Non-pigmented ciliary epithelial cell (primary cell): ENCODE data around the gene CTNNA2.
A peak's percentile ranks its signal among the peaks of the same experiment; 100 is the strongest.

Experiments
- DNase-seq: peaks from one replicate; pipeline ENCODE4 v3.0.0-alpha.2; 2010; ENCODE audit warnings: low read depth

The CTNNA2 gene

GRCh38 chr2:79512442-79513401 is at the start of gene CTNNA2:
TSS of gene CTNNA2 (plus strand) at chr2:79513051.
- no peak for DNase-seq

GRCh38 chr2:79487399-79487798 is 25.5 kb upstream of the CTNNA2 start:
- DNase-seq, result no peak

GRCh38 chr2:79511320-79511951 is 1.4 kb upstream of the CTNNA2 start:
- peak; percentile 11 for DNase-seq

GRCh38 chr2:79513711-79514110 is 860 bp downstream of the CTNNA2 start:
- no peak for DNase-seq

GRCh38 chr2:79529636-79530035 is 16.8 kb downstream of the CTNNA2 start:
- no peak for DNase-seq

GRCh38 chr2:79530443-79530842 is 17.6 kb downstream of the CTNNA2 start:
- no peak for DNase-seq

- no peak for DNase-seq
Observed at GRCh38 chr2:79547568-79547967, 34.7 kb downstream of the CTNNA2 start.

GRCh38 chr2:79552653-79553052 is 39.8 kb downstream of the CTNNA2 start:
- no peak for DNase-seq

GRCh38 chr2:79554899-79555298 is 42.0 kb downstream of the CTNNA2 start:
- no peak for DNase-seq

- DNase-seq, result no peak
Observed at GRCh38 chr2:79564065-79564464, 51.2 kb downstream of the CTNNA2 start.

GRCh38 chr2:79569048-79569447 is 56.2 kb downstream of the CTNNA2 start:
- DNase-seq, result no peak

- no peak for DNase-seq
Observed at GRCh38 chr2:79573895-79574674, 61.2 kb downstream of the CTNNA2 start.

- no peak for DNase-seq
Observed at GRCh38 chr2:79576451-79576850, 63.6 kb downstream of the CTNNA2 start.

GRCh38 chr2:79578952-79579351 is 66.1 kb downstream of the CTNNA2 start:
- DNase-seq, result no peak

- no peak for DNase-seq
Observed at GRCh38 chr2:79580175-79580574, 67.3 kb downstream of the CTNNA2 start.

- peak; percentile 13 for DNase-seq
Observed at GRCh38 chr2:79585701-79586433, 73.0 kb downstream of the CTNNA2 start.

GRCh38 chr2:79591281-79591680 is 78.4 kb downstream of the CTNNA2 start:
- no peak for DNase-seq

GRCh38 chr2:79593237-79593867 is 80.5 kb downstream of the CTNNA2 start:
- DNase-seq, result no peak

- no peak for DNase-seq
Observed at GRCh38 chr2:79596403-79596802, 83.6 kb downstream of the CTNNA2 start.

- no peak for DNase-seq
Observed at GRCh38 chr2:79604748-79605147, 91.9 kb downstream of the CTNNA2 start.

- DNase-seq, result no peak
Observed at GRCh38 chr2:79611448-79612016, 98.7 kb downstream of the CTNNA2 start.
